Activated T-helper 1 cell treated with Interleukin-2 at 50 U/mL for 16 hours (primary cell): ENCODE data around the gene MYT1.
A peak's percentile ranks its signal among the peaks of the same experiment; 100 is the strongest.
"Not testable (repeated sequence)": the region's sequence is repeated elsewhere in the genome, so short reads cannot be mapped to it uniquely, and the experiment has no call there.

ENCODE experiments used
- DNase-seq: peaks from one replicate; pipeline ENCODE4 v3.0.0-alpha.2; 2020; ENCODE audit warnings: low read depth

The MYT1 gene

DNA sequence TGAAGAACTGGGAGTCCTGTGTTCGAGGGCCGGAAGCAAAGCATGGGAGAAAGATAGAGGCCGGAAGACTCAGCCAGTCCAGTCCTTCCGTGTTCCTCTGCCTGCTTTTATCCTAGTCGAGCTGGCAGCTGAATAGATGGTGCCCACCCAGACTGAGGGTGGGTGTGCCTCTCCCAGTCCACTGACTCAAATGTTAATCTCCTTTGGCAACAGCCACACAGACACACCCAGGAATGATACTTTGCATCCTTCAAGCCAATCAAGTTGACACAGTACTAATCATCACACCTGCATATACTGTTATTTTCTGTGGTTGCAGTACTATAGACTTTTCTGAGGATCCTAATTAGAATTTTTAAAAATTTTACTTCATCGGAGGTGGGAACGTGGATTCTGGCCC is 112.6 kb downstream of the MYT1 start:
- no peak for DNase-seq

DNA sequence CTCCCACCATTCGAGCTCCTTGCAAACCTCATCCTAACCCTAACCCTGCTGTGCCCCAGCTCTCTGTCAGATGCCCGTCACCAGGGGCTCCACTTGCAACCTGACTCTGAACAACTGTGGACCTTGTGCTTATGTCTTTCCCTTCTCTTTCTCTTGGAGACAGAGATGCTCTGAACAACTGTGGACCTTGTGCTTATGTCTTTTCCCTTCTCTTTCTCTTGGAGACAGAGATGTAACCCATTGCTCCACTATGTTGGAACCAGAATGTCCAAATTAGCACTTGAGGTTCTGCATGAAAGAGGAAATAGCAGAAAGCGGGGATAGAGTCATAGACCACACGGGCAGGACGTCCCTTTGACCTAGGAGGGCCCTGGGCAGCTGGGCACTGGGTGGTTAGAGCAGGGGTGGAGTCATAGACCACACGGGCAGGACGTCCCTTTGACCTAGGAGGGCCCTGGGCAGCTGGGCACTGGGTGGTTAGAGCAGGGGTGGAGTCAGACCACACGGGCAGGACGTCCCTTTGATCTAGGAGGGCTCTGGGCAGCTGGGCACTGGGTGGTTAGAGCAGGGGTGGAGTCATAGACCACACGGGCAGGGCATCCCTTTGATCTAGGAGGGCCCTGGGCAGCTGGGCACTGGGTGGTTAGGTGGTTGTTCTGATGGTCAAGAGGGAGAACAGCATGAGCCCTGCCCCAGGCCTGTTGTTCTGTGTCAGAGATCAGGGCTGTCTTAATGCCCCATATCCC is 113.5 kb downstream of the MYT1 start:
- DNase-seq, result no peak

DNA sequence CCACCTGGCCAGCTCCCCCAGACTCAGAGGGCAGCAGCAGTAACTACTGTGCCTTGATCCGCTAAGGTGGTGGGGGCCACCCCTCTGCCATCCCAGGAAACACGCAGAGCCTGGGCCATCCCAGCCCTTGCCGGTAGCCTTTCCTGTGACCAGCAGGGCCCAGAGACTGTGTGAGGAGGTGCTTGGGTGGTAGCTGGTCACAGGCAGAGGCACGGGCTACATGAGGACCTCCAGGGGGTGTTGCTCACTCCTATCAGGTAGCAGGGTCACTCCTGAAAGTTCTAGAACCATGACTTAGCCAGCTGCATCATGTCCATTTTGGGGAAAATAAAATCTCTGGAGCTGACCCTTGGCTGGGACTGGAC is 114.0 kb downstream of the MYT1 start:
- DNase-seq, result no peak

DNA sequence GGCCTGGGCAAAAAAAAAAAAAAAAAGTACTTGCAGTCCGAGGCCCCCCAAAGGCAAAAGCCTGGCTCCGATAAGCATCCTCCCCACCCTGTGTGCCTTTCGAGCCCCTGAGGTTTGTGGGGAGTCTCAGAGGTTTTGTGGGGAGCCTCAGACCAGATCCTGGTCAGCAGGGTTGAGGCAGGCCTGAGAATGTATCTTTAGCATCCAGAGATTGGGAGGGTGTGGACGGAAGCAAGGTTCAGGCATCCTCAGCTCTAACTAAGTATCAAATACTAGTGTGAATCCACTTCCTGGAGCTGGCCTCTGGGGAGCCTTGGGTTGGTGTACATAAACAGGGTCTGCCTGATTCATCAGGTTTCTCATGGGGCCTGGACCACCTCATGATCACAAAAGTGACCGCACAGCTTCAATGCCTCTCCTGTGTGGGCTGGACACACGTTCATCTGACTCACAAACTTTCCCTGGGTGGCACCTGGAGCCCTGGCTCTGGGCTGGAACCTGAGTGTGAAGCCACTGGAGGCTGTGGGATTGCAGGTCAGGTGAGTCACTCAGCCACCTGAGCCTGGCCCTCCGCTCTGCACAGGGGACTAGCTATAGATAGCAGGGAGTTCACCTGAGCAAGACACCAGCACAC is 115.7 kb downstream of the MYT1 start:
- no peak for DNase-seq

DNA sequence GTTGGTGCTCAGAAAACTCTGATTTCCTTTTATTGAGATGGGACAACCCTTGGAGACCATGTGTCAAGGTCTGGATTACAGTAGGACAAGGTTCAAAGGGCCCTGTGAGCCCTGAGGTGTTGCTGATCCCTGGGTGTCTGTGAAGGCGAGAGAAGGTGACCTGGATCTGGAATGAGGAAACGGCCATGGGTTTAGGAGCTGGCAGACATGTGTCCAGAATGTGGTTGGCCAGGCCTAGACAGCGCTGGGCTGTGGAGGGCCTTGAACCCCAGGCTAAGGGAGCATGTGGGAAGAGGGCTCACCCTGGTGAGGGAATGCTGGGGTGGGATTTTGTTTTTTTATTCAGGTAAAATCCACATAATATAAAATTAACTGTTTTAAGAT is 116.2 kb downstream of the MYT1 start:
- DNase-seq, result no peak

GRCh38 chr20:64283646-64284045 is 119.4 kb downstream of the MYT1 start:
- DNase-seq, result no peak

DNA sequence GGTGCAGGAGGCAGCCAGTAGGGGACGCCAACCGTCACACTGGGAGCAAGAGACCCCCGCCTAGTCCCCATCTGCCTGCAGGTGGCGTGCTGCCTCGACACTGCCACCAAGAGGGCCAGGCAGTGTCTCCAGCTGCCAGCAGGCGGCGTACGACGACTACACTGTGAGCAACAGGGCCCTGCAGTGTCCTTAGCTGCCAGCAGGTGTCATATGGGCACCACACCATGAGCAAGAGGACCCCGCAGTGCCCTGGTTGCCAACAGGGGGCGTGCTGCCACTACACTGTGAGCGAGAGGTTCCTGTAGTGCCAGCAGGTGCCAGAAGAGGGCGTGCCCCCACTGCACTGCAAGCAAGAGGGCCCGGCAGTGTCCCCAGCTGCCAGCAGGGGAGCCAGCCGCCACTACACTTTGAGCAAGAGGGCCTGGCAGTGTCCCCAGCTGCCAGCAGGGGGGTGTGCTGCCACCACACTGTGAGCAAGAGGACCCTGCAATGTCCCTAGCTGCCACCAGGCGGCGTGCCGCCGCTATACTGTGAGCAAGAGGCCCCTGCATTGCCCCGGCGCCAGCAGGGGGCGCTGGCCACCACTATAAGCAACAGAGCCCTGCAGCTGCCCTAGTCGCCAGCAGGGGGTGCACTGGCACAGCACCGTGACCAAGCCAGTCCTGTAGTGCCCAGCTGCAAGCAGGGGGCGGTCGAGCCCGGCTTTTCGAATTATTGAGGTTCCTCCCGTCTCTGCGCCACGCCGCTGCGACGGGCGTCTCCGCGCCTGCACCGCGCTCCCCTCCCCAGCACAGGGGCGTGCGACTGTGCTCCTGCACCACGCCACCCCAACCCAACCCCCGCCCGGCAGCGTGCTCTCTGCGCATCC is 121.6 kb downstream of the MYT1 start:
- peak; percentile 52 for DNase-seq

- DNase-seq, result not testable (repeated sequence)
Observed at GRCh38 chr20:64286447-64287263, 122.4 kb downstream of the MYT1 start.

DNA sequence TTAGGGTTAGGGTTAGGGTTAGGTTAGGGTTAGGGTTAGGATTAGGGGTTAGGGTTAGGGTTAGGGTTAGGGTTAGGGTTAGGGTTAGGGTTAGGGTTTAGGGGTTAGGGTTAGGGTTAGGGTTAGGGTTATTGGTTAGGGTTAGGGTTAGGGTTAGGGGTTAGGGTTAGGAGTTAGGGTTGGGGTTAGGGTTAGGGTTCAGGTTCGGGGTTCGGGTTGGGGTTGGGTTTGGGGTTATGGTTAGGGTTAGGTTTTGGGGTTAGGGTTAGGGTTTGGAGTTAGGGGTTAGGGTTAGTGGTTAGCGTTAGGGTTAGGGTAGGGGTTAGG is 123.0 kb downstream of the MYT1 start:
- not testable (repeated sequence) for DNase-seq
